H1 (cell line): ENCODE measurements around the gene RSU1. TPM values are rescaled to one million over a fixed set of nuclear protein-coding genes. Genes with fewer than 3 reads are reported as not detected.

ENCODE experiments used
- CTCF ChIA-PET: fragments of 300-600 bp; sonication (Branson Sonifier 250); formaldehyde crosslinking; loops from one replicate; lab custom pipeline; 2021; ENCODE audit not compliant: partially characterized antibody; lab: Charles Lee
- POLR2A ChIA-PET: fragments of 300-600 bp; sonication (Branson Sonifier 250); formaldehyde crosslinking; loops from one replicate; lab custom pipeline; 2021; ENCODE audit warnings: inconsistent platforms; ENCODE audit not compliant: partially characterized antibody; lab: Charles Lee
- DNase-seq, 2 experiments: peaks; one replicate each; pipeline versions ENCODE4 v3.0.0 to v3.0.0-alpha.2; 2010 to 2022; ENCODE audit warnings: low spot score in 2 of 2, low read depth in 1 of 2, mixed read lengths in 1 of 2
- FAIRE-seq: peaks from 2 replicates; lab custom pipeline; 2011; peaks lifted over from hg19 to GRCh38; lab: Jason Lieb, UNC
- H2AFZ ChIP-seq: 2 replicates; pipeline ENCODE4 v1.8.1; 2012; ENCODE audit warnings: low read length, inconsistent platforms
- H2AK5ac ChIP-seq: 2 replicates; pipeline ENCODE4 v1.6.1; 2013; ENCODE audit warnings: low read depth, low read length
- H2BK120ac ChIP-seq: replicated peaks from 2 replicates; pipeline ENCODE3; 2013; ENCODE audit warnings: low read depth, low read length, inconsistent platforms
- H2BK12ac ChIP-seq: 2 replicates; pipeline ENCODE4 v1.6.1; 2013; ENCODE audit warnings: low read depth, low read length
- H2BK15ac ChIP-seq: 2 replicates; pipeline ENCODE4 v1.6.1; 2013; ENCODE audit warnings: low read length
- H2BK20ac ChIP-seq: 2 replicates; pipeline ENCODE4 v1.6.1; 2013; ENCODE audit warnings: low read length
- H2BK5ac ChIP-seq: 2 replicates; pipeline ENCODE4 v1.6.1; 2013; ENCODE audit warnings: low read depth, low read length
- H3K14ac ChIP-seq: 2 replicates; pipeline ENCODE4 v1.6.1; 2013; ENCODE audit warnings: inconsistent platforms; ENCODE audit not compliant: insufficient read length
- H3K18ac ChIP-seq: 2 replicates; pipeline ENCODE4 v1.6.1; 2013; ENCODE audit warnings: low read length; ENCODE audit errors: extremely low read depth
- H3K23ac ChIP-seq: 2 replicates; pipeline ENCODE4 v1.6.1; 2013; ENCODE audit warnings: inconsistent platforms; ENCODE audit not compliant: insufficient read length
- H3K23me2 ChIP-seq: 2 replicates; pipeline ENCODE4 v1.6.1; 2013; ENCODE audit warnings: low read depth, low read length
- H3K27ac ChIP-seq: 2 replicates; pipeline ENCODE4 v1.6.1; 2011; ENCODE audit warnings: low read depth, low read length, inconsistent platforms
- H3K27me3 ChIP-seq, 4 experiments: replicated peaks in 1 of 4; 1 replicate in 1 of 4; 2 replicates in 3 of 4; pipeline versions ENCODE4 v1.6.1 to v1.8.1; 2011 to 2013; ENCODE audit warnings: low read length in 3 of 4, mild to moderate bottlenecking in 3 of 4, inconsistent platforms in 2 of 4, mixed read lengths in 2 of 4, moderate library complexity in 1 of 4; ENCODE audit not compliant: control insufficient read depth in 3 of 4, insufficient read depth in 3 of 4; ENCODE audit errors: extremely low read depth in 1 of 4
- H3K36me3 ChIP-seq, 4 experiments: 2 replicates each; pipeline versions ENCODE4 v1.6.1 to v1.8.1; 2011 to 2013; ENCODE audit warnings: mild to moderate bottlenecking in 4 of 4, low read length in 3 of 4, moderate library complexity in 2 of 4, control low read depth in 1 of 4, inconsistent platforms in 1 of 4; ENCODE audit not compliant: insufficient read depth in 4 of 4, control insufficient read depth in 2 of 4
- H3K4ac ChIP-seq: replicated peaks from 2 replicates; pipeline ENCODE3; 2013; ENCODE audit warnings: low read length, low read depth, mixed read lengths, inconsistent platforms; ENCODE audit not compliant: insufficient read length
- H3K4me1 ChIP-seq, 4 experiments: replicated peaks in 1 of 4; 1 replicate in 1 of 4; 2 replicates in 3 of 4; pipeline versions ENCODE4 v1.6.1 to v1.8.1; 2011 to 2013; ENCODE audit warnings: low read length in 3 of 4, inconsistent platforms in 2 of 4, mixed read lengths in 1 of 4; ENCODE audit not compliant: insufficient read depth in 4 of 4, control insufficient read depth in 3 of 4
- H3K4me2 ChIP-seq, 2 experiments: 2 replicates each; pipeline versions ENCODE4 v1.6.1 to v1.8.1; 2011 to 2013; ENCODE audit warnings: low read depth in 2 of 2, low read length in 2 of 2, control low read depth in 1 of 2, inconsistent platforms in 1 of 2, mild to moderate bottlenecking in 1 of 2; ENCODE audit not compliant: insufficient read depth in 1 of 2
- H3K4me3 ChIP-seq, 4 experiments: fragments of 200-600, 300-600 bp in 1 of 4; sonication (generic), shearing (Covaris generic), sonication (Bioruptor Twin) in 1 of 4; 2 replicates each; pipeline versions ENCODE4 v1.5.1 to v1.8.1; 2011 to 2016; ENCODE audit warnings: low read length in 4 of 4, low read depth in 3 of 4, control low read depth in 2 of 4, inconsistent platforms in 2 of 4, mild to moderate bottlenecking in 2 of 4, mixed read lengths in 1 of 4, moderate library complexity in 1 of 4; ENCODE audit not compliant: insufficient read depth in 2 of 4; ENCODE audit errors: extremely low read depth in 1 of 4
- H3K56ac ChIP-seq: replicated peaks from 2 replicates; pipeline ENCODE3; 2013; ENCODE audit warnings: low read depth, mild to moderate bottlenecking, mixed read lengths, low read length, inconsistent platforms; ENCODE audit not compliant: insufficient read length
- H3K79me1 ChIP-seq: 2 replicates; pipeline ENCODE4 v1.6.1; 2013; ENCODE audit warnings: low read depth, low read length, control low read depth
- H3K79me2 ChIP-seq, 2 experiments: 2 replicates each; pipeline versions ENCODE4 v1.6.1 to v1.8.1; 2012 to 2013; ENCODE audit warnings: low read length in 2 of 2, mild to moderate bottlenecking in 2 of 2, inconsistent platforms in 1 of 2; ENCODE audit not compliant: insufficient read depth in 2 of 2, control insufficient read depth in 1 of 2
- H3K9ac ChIP-seq, 4 experiments: replicated peaks in 1 of 4; 1 replicate in 1 of 4; 2 replicates in 3 of 4; pipeline versions ENCODE4 v1.6.1 to v1.8.1; 2011 to 2013; ENCODE audit warnings: low read depth in 3 of 4, low read length in 3 of 4, control low read depth in 2 of 4, mild to moderate bottlenecking in 2 of 4, moderate library complexity in 2 of 4, inconsistent platforms in 1 of 4; ENCODE audit errors: extremely low read depth in 1 of 4
- H3K9me3 ChIP-seq, 2 experiments: 2 replicates each; pipeline versions ENCODE4 v1.6.1 to v1.8.1; 2012 to 2013; ENCODE audit warnings: mild to moderate bottlenecking in 2 of 2, moderate library complexity in 2 of 2, control low read depth in 1 of 2, inconsistent platforms in 1 of 2, low read depth in 1 of 2, low read length in 1 of 2, mixed read lengths in 1 of 2; ENCODE audit not compliant: insufficient read depth in 2 of 2
- H4K20me1 ChIP-seq, 2 experiments: replicated peaks in 1 of 2; 2 replicates each; pipeline versions ENCODE3 to v1.8.1; 2011 to 2013; ENCODE audit warnings: inconsistent platforms in 2 of 2, low read length in 2 of 2, mild to moderate bottlenecking in 1 of 2; ENCODE audit not compliant: insufficient read depth in 2 of 2, control insufficient read depth in 1 of 2
- H4K5ac ChIP-seq: 2 replicates; pipeline ENCODE4 v1.6.1; 2013; ENCODE audit warnings: low read length, low read depth, mixed read lengths, inconsistent platforms; ENCODE audit not compliant: insufficient read length
- H4K8ac ChIP-seq: 2 replicates; pipeline ENCODE4 v1.8.0; 2013; ENCODE audit warnings: mild to moderate bottlenecking, moderate library complexity, low read length, inconsistent platforms; ENCODE audit not compliant: insufficient read depth; ENCODE audit errors: extremely low read depth
- H4K91ac ChIP-seq: replicated peaks from 2 replicates; pipeline ENCODE3; 2013; ENCODE audit warnings: low read length, mixed read lengths, inconsistent platforms; ENCODE audit not compliant: insufficient read length
- BRCA1 ChIP-seq: IDR thresholded peaks from 2 replicates; pipeline ENCODE4 v1.6.1; 2012; ENCODE audit warnings: low read depth, low read length, improper control_type of control experiment
- CEBPB ChIP-seq: IDR thresholded peaks from 2 replicates; pipeline ENCODE4 v1.6.1; 2012; ENCODE audit warnings: low read depth, low read length
- GTF2F1 ChIP-seq: IDR thresholded peaks from 2 replicates; pipeline ENCODE4 v1.6.1; 2012; ENCODE audit warnings: low read depth, low read length, improper control_type of control experiment, borderline replicate concordance
- RAD21 ChIP-seq, 2 experiments: IDR thresholded peaks in 1 of 2; conservative IDR thresholded peaks in 1 of 2; 2 replicates each; pipeline ENCODE4 v1.6.1; 2011; ENCODE audit warnings: low read depth in 2 of 2, low read length in 2 of 2, improper control_type of control experiment in 1 of 2, inconsistent platforms in 1 of 2, mild to moderate bottlenecking in 1 of 2, moderate library complexity in 1 of 2
- RBBP5 ChIP-seq: IDR thresholded peaks from 2 replicates; pipeline ENCODE4 v1.7.1; 2012; ENCODE audit warnings: low read depth, mild to moderate bottlenecking, inconsistent platforms, low read length, moderate library complexity, borderline replicate concordance
- TCF12 ChIP-seq: IDR thresholded peaks from 2 replicates; pipeline ENCODE4 v1.6.1; 2011; ENCODE audit warnings: low read depth, mild to moderate bottlenecking, low read length
- WGBS, 2 experiments: shearing (Covaris generic) in 1 of 2; methylation state at CpG; one replicate each; pipeline versions ENCODE4 v1.1.6 to v1.1.7; 2013 to 2015; ENCODE audit warnings: low lambda C conversion rate in 2 of 2, mixed read lengths in 2 of 2, inconsistent platforms in 1 of 2, low coverage in 1 of 2, missing lambda C conversion rate in 1 of 2; ENCODE audit not compliant: insufficient replicate concordance in 2 of 2, insufficient coverage in 1 of 2, insufficient read length in 1 of 2; ENCODE audit errors: extremely low coverage in 1 of 2, missing lambda C conversion rate in 1 of 2; 5-methylcytosine and 5-hydroxymethylcytosine counted together
- polyA plus RNA-seq, 7 experiments: library from polyadenylated mRNA; depleted of rRNA in 3 of 7; stranded (reverse) in 5 of 7; unstranded in 2 of 7; fragments of >200 nt in 5 of 7; fragments of 200-250 nt in 2 of 7; gene quantifications; 1 replicate in 5 of 7; 2 replicates in 1 of 7; 4 replicates in 1 of 7; pipeline versions ENCODE4 v1.2.1 to v1.2.3, GENCODE V29; 2011 to 2013; ENCODE audit warnings: missing spikeins in 2 of 7, mixed read lengths in 2 of 7
- total RNA-seq: library from RNA; stranded (reverse); fragmentation: NEBNext Ultra II Directional; extraction: Animal tissue kit (Norgen Biotek cat#: 25700); gene quantifications from 2 replicates; pipeline ENCODE4 v1.2.1, GENCODE V29; 2021

RSU1 gene
- total and polyA plus RNA-seq, 2 of the 8 experiments (the other 6 are each of a cell fraction or from before 2014, with no cell fraction given) = 50.0 to 68.2 TPM

DNA sequence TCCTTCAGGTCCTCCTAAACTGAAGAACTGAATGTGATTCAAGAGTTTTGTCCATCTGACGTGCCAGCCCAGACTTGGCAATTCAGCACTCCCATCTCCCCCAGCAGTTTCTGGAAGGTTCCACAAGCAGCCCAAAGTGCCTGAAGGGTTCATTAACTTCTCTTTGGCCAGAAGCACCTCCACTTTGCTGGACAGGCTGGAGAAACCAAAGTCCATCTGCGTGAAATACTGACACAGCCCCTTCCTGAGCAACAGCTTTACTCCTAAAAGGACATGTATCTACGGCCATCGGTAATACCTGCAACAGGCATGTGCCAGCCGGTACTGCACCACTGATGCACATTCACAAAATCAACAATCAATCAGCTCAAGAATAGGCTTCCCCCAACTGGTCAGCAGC lies 48.5 kb downstream of the RSU1 start:
- TF ChIP-seq RAD21 (IDR thresholded peaks at IDR 0.05 in 1 of 2, conservative IDR thresholded peaks at IDR 0.05 in 1 of 2; ENCODE audit: low read depth in 2 of 2, low read length in 2 of 2) (no peak), CEBPB (no peak), TCF12 (no peak), GTF2F1 (no peak), BRCA1 (no peak), RBBP5 (no peak)
- TF ChIP-seq, all 59 proteins: peak for 0
- Histone ChIP-seq H2BK20ac (no peak overlapping the region), H3K79me2 (no peaks in the 10 kb centered on the region), H2BK5ac (no peak overlapping the region), H3K4me3 (no peak overlapping the region), H2BK12ac (no peak overlapping the region), H3K79me1 (no peaks in the 10 kb centered on the region), H3K36me3 (no peaks in the 10 kb centered on the region), H3K4me2 (no peak overlapping the region), H2BK15ac (no peak overlapping the region), H3K4me1 (no peaks in the 10 kb centered on the region), H3K9me3 (no peaks in the 10 kb centered on the region), H3K27ac (no peak overlapping the region), H4K5ac (no peak overlapping the region), H3K27me3 (no peaks in the 10 kb centered on the region), H4K20me1 (peaks cover 0 to 1% of the 10 kb centered on the region in 2 experiments), H4K91ac (no peak overlapping the region), H3K4ac (no peak overlapping the region), H3K56ac (no peak overlapping the region), H4K8ac (no peak overlapping the region), H3K18ac (no peak overlapping the region), H2BK120ac (no peak overlapping the region), H3K23me2 (no peaks in the 10 kb centered on the region), H2AFZ (no peak overlapping the region), H3K14ac (no peak overlapping the region), H2AK5ac (no peak overlapping the region), H3K23ac (no peak overlapping the region), H3K9ac (no peak overlapping the region)
- CTCF ChIA-PET = no interaction called here
- DNase-seq (no peak), FAIRE-seq (no peak)
- POLR2A ChIA-PET = no interaction called here
- WGBS, 2 experiments = 92% methylated on average over 5 of the region's 5 CpGs; no CpG with 5 or more reads in 1 of the 2 experiments
